ENCODE measurements around the gene CLDN20.
"Not testable (repeated sequence)": the region's sequence is repeated elsewhere in the genome, so short reads cannot be mapped to it uniquely, and the experiment has no call there.

The CLDN20 gene

DNA sequence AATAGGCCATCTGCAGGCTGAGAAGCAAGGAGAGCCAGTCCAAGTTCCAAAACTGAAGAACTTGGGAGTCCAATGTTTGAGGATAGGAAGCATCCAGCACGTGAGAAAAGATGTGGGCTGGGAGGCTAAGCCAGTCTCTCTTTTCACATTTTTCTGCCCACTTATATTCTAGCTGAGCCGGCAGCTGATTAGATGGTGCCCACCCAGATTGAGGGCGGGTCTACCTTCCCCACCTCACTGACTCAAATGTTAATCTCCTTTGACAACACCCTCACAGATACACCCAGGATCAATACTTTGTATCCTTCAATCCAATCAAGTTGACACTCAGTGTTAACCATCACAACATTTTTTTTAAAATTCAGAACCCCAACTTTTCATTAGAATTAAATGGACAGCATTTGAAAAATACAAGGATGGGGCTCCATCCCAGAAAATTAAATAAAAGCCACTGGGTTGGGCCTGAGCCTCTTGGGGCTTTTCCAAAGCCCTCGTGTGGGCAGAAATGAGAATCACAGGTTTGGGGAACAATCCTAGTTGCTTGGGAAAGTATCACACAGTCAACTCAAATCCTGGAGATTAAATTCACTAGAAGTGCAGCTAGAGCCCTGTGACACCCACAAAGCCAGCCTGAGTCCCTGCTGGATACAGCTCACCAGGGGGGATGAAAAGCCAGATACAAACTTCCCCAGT, 2.2 kb downstream of the CLDN20 start:
- TF ChIP-seq, protein P1, sequence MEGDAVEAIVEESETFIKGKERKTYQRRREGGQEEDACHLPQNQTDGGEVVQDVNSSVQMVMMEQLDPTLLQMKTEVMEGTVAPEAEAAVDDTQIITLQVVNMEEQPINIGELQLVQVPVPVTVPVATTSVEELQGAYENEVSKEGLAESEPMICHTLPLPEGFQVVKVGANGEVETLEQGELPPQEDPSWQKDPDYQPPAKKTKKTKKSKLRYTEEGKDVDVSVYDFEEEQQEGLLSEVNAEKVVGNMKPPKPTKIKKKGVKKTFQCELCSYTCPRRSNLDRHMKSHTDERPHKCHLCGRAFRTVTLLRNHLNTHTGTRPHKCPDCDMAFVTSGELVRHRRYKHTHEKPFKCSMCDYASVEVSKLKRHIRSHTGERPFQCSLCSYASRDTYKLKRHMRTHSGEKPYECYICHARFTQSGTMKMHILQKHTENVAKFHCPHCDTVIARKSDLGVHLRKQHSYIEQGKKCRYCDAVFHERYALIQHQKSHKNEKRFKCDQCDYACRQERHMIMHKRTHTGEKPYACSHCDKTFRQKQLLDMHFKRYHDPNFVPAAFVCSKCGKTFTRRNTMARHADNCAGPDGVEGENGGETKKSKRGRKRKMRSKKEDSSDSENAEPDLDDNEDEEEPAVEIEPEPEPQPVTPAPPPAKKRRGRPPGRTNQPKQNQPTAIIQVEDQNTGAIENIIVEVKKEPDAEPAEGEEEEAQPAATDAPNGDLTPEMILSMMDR (IDR thresholded peaks at IDR 0.05; ENCODE audit: borderline replicate concordance, control extremely low read depth, extremely low read depth, insufficient read depth, missing control alignments), result no peak
- DNase-seq (ENCODE audit: low spot score), result no peak
- in situ Hi-C loops (cut with MboI; ENCODE audit: low sequenced_read_pairs, unreplicated experiment), result no loop called here

DNA sequence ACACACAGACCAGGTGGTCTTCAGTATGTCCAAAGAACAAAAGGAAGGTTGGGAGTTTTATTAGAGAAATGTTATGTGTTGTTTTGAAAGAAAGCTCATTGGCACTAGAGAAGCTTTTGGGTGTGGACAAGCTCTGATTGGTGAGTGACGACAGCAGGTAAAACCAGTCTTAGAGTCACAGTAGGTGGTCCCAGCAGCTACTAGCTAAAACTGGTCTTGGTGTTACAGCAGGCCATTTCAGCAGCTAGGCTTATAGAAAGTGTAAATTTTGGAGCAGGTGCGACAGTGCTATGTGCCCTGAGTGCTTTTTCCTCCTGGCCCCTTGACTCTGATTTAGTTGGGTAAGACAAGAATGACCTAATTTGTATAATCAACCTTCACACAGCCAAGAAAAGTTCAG, 3.6 kb downstream of the CLDN20 start:
- TF ChIP-seq, protein P1 (IDR thresholded peaks at IDR 0.05; ENCODE audit: borderline replicate concordance, control extremely low read depth, extremely low read depth, insufficient read depth, missing control alignments), result no peak
- DNase-seq (ENCODE audit: low spot score), result no peak
- in situ Hi-C loops (cut with MboI; ENCODE audit: low sequenced_read_pairs, unreplicated experiment), result no loop called here

DNA sequence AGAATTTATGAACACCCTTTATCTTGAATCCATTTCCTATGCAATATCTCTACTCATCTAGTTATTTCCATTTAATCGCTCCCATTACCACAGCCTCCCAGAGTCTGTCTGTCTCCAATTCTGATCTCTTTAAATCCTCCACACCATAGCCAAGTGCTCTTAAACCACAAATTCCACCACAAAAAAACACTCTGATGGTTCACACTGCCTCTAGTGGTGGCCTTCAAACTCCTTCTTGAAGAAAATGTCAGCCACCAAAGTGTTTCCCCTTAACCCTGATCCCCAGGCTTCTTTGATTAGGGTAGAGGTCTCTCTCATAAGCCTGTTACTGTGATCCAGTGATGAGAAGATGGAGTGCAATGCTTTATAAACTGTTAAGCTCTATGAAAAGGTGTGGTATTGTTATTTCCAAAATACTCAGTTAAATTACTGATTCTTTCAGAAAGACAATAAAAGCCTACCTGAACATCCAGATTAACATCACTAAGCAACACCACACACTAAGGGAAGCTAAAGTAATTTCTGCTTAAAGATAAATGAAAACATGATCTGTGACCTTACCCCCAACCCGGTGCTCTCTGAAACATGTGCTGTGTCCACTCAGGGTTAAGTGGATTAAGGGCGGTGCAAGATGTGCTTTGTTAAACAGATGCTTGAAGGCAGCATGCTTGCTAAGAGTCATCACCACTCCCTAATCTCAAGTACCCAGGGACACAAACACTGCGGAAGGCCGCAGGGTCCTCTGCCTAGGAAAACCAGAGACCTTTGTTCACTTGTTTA, 4.5 kb downstream of the CLDN20 start:
- DNase-seq (ENCODE audit: low spot score); in situ Hi-C loops (cut with MboI; ENCODE audit: low sequenced_read_pairs, unreplicated experiment): not testable (repeated sequence)

DNA sequence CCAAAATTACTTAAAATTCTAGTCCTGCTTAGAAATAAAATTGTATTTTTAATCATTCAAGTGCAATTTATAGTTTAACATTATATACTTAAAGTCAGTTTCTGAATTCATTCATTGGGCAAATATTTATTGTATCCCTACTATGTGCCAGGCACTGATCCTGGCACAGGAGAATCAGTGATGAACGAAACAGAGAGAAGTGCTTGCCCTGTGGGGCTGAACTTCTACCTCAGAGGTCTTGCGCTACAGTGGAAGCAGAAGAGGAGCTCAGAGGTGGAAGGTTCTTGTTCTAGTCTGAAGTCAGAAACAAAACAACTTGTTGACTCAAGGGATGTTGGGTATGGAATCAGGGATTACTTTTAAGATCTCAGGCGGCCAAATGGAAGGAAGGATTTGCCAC, 6.0 kb downstream of the CLDN20 start:
- in situ Hi-C loops (cut with MboI; ENCODE audit: low sequenced_read_pairs, unreplicated experiment), result no loop called here

DNA sequence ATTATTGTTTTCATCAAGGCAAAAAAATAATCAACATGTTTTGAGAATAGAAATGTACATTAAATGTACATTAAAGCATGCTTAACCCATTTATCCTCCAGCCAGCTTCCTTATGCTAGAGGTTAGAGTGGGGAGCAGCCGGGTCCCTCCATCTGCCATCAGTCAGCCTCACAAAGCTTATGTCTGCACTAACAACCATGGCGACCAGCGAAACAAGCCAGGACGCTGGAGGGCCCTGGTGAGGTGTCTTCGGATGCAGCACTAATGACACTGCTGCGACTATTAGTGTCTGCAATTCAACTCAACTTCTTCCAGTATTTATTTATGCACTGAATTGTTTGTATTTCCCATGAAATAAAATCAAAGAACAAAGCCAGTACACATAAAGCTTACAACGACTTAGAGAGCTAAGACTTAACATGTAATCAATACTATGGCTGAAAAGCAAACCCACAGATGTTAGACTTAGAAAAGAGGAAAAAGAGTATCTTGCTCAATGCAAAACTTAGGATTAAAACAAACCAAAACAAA, 6.8 kb downstream of the CLDN20 start:
- DNase-seq (ENCODE audit: low spot score), result no peak
- TF ChIP-seq, protein P1 (IDR thresholded peaks at IDR 0.05; ENCODE audit: borderline replicate concordance, control extremely low read depth, extremely low read depth, insufficient read depth, missing control alignments), result no peak
- in situ Hi-C loops (cut with MboI; ENCODE audit: low sequenced_read_pairs, unreplicated experiment), result no loop called here

More for the DNA sequence above, 6.0 kb downstream of the CLDN20 start:
- TF ChIP-seq, protein P1 (IDR thresholded peaks at IDR 0.05; ENCODE audit: borderline replicate concordance, control extremely low read depth, extremely low read depth, insufficient read depth, missing control alignments), result no peak
- no peak for DNase-seq (ENCODE audit: low spot score)

DNA sequence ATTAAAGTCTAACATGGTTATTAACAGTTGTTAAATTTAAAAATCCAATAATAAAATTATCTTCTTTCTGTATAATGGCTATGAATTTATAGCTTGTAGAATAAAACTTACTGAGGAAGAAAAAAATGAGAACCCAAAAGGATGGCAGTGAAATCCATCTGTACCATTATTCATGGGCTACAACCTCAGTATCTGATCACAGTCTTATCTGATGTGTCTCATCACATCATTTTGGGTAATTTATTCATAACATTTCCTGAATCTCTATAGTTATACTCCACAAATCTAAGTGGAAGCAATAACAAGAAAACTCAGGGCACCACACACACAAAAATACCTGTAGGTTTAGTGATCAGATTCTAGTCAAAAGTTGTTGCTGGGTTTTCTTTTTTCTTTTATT, 7.3 kb downstream of the CLDN20 start:
- no peak for DNase-seq (ENCODE audit: low spot score)
- TF ChIP-seq, protein P1 (IDR thresholded peaks at IDR 0.05; ENCODE audit: borderline replicate concordance, control extremely low read depth, extremely low read depth, insufficient read depth, missing control alignments), result no peak
- in situ Hi-C loops (cut with MboI; ENCODE audit: low sequenced_read_pairs, unreplicated experiment), result no loop called here
